Measurements from ENCODE around the gene AGBL4.
"Not testable (repeated sequence)": the region's sequence is repeated elsewhere in the genome, so short reads cannot be mapped to it uniquely, and the experiment has no call there.

Gene AGBL4
- total RNA-seq = 0 reads per million in 3 experiments

GRCh38 chr1:50023292-50024159 lies at the start of gene AGBL4:
TSS of gene AGBL4 (minus strand) at chr1:50023954.
- DNase-seq = no peak

- DNase-seq = no peak
Observed at GRCh38 chr1:50066806-50067205, 43.1 kb upstream of the AGBL4 start.

- DNase-seq = no peak
Observed at GRCh38 chr1:50060279-50060678, 36.5 kb upstream of the AGBL4 start.

GRCh38 chr1:50048791-50049190 lies 25.0 kb upstream of the AGBL4 start:
- no peak for DNase-seq

GRCh38 chr1:50047916-50048694 lies 24.4 kb upstream of the AGBL4 start:
- DNase-seq = no peak

- no peak for DNase-seq
Observed at GRCh38 chr1:50038237-50038809, 14.6 kb upstream of the AGBL4 start.

- DNase-seq = no peak
Observed at GRCh38 chr1:50027794-50028193, 4.0 kb upstream of the AGBL4 start.

- no peak for DNase-seq
Observed at GRCh38 chr1:49995734-49996133, 28.0 kb downstream of the AGBL4 start.

- no peak for DNase-seq
Observed at GRCh38 chr1:49971088-49971487, 52.7 kb downstream of the AGBL4 start.

GRCh38 chr1:49951385-49951784 lies 72.4 kb downstream of the AGBL4 start:
- DNase-seq = no peak

GRCh38 chr1:49915301-49915700 lies 108.5 kb downstream of the AGBL4 start:
- DNase-seq = not testable (repeated sequence)

- DNase-seq = no peak
Observed at GRCh38 chr1:49906365-49906764, 117.4 kb downstream of the AGBL4 start.

- DNase-seq = no peak
Observed at GRCh38 chr1:49864581-49864980, 159.2 kb downstream of the AGBL4 start.

GRCh38 chr1:49854741-49855140 lies 169.0 kb downstream of the AGBL4 start:
- DNase-seq = no peak

GRCh38 chr1:49842596-49842995 lies 181.2 kb downstream of the AGBL4 start:
- no peak for DNase-seq

GRCh38 chr1:49841767-49842166 lies 182.0 kb downstream of the AGBL4 start:
- no peak for DNase-seq

- DNase-seq = no peak
Observed at GRCh38 chr1:49824261-49824660, 199.5 kb downstream of the AGBL4 start.

- no peak for DNase-seq
Observed at GRCh38 chr1:49817681-49818080, 206.1 kb downstream of the AGBL4 start.

GRCh38 chr1:49787013-49787412 lies 236.7 kb downstream of the AGBL4 start:
- DNase-seq = not testable (repeated sequence)

GRCh38 chr1:49765034-49765433 lies 258.7 kb downstream of the AGBL4 start:
- DNase-seq = no peak

- not testable (repeated sequence) for DNase-seq
Observed at GRCh38 chr1:49738118-49738517, 285.6 kb downstream of the AGBL4 start.

- DNase-seq = no peak
Observed at GRCh38 chr1:49728377-49728776, 295.4 kb downstream of the AGBL4 start.

- DNase-seq = no peak
Observed at GRCh38 chr1:49723662-49724061, 300.1 kb downstream of the AGBL4 start.

Data from central memory CD4-positive, alpha-beta T cell (primary cell).